HEK293 (cell line): ENCODE data around the gene DNAJC5.

Experiments
- ATF2 ChIP-seq: fragments of 450-650 bp; formaldehyde crosslinking; IDR thresholded peaks from 2 replicates; pipeline ENCODE4 v1.5.1; 2016; ENCODE audit warnings: missing biosample characterization, missing genetic modification characterization, low read depth
- CTCF ChIP-seq: fragments of 450-650 bp; formaldehyde crosslinking; IDR thresholded peaks from 2 replicates; pipeline ENCODE4 v1.5.1; 2016; ENCODE audit warnings: missing biosample characterization, missing genetic modification characterization
- ZBTB1 ChIP-seq: fragments of 450-650 bp; formaldehyde crosslinking; IDR thresholded peaks from 2 replicates; pipeline ENCODE4 v1.5.1; 2016; ENCODE audit warnings: missing biosample characterization, missing genetic modification characterization
- ZBTB17 ChIP-seq: fragments of 450-650 bp; formaldehyde crosslinking; IDR thresholded peaks from 2 replicates; pipeline ENCODE4 v1.5.1; 2016; ENCODE audit warnings: missing biosample characterization, missing genetic modification characterization
- ZFP37 ChIP-seq: fragments of 450-650 bp; formaldehyde crosslinking; IDR thresholded peaks from 2 replicates; pipeline ENCODE4 v1.5.1; 2016; ENCODE audit warnings: missing biosample characterization, missing genetic modification characterization
- ZNF114 ChIP-seq: fragments of 450-650 bp; formaldehyde crosslinking; IDR thresholded peaks from 2 replicates; pipeline ENCODE4 v1.5.0; 2017; ENCODE audit warnings: missing biosample characterization, missing genetic modification characterization
- ZNF433 ChIP-seq: fragments of 450-650 bp; formaldehyde crosslinking; IDR thresholded peaks from 2 replicates; pipeline ENCODE4 v1.5.1; 2016; ENCODE audit warnings: missing biosample characterization, missing genetic modification characterization, low read depth
- ZNF701 ChIP-seq: fragments of 450-650 bp; formaldehyde crosslinking; IDR thresholded peaks from 2 replicates; pipeline ENCODE4 v1.5.1; 2016; ENCODE audit warnings: missing biosample characterization, missing genetic modification characterization
- ZNF747 ChIP-seq: fragments of 450-650 bp; formaldehyde crosslinking; IDR thresholded peaks from 2 replicates; pipeline ENCODE4 v1.5.1; 2016; ENCODE audit warnings: missing biosample characterization, missing genetic modification characterization
- ZNF768 ChIP-seq: fragments of 450-650 bp; formaldehyde crosslinking; IDR thresholded peaks from 2 replicates; pipeline ENCODE4 v1.5.1; 2018; ENCODE audit warnings: missing biosample characterization, mild to moderate bottlenecking, missing genetic modification characterization
- ZNF777 ChIP-seq: fragments of 450-650 bp; formaldehyde crosslinking; IDR thresholded peaks from 2 replicates; pipeline ENCODE4 v1.5.1; 2017; ENCODE audit warnings: missing biosample characterization, missing genetic modification characterization, borderline replicate concordance
- ZNF830 ChIP-seq: fragments of 450-650 bp; IDR thresholded peaks from 2 replicates; pipeline ENCODE4 v1.5.0; 2018; ENCODE audit warnings: missing biosample characterization, missing genetic modification characterization, low read depth, mild to moderate bottlenecking, moderate library complexity
- ZNF843 ChIP-seq: fragments of 450-650 bp; formaldehyde crosslinking; IDR thresholded peaks from 2 replicates; pipeline ENCODE4 v1.5.1; 2016; ENCODE audit warnings: missing biosample characterization, missing genetic modification characterization

DNA sequence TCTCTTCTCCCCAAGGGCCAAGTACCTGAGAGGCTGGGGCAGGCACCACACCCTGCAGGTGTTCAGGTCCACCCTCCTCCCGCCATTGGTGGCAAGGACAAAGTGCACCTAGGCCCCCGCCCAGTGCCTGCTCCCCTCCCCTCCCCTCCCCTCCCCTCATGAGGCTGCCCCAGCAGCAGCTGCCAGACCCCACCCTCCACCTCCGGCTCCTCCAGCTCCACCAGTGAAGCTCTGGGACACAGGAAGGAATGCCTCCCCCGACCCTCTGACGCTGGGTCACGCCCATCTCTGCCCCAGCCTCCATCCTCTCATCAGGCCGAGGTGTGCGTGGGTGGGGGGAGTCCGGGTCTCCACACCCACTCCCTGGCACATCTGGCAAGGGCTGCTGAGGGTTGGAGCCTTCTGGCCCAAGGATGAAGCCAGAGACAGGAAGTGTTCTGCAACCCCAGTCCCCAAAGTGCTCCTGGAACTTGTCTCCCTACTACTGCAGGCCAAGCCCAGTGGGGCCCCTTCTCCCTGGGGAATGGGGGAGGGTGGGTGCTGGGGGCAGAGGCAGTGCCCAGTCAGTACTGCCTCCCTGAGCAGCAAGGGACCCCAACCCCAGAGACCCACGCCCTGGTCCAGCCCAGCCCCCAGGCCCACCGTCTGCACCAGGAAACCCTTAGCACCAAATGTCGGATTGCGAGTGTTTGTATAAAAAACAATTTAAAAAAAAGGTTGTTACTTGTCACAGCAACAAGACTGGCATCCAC lies 62.9 kb downstream of the DNAJC5 start:
- TF ChIP-seq ZNF768 (tag by site-specific recombination): no peak
- TF ChIP-seq CTCF: no peak
- TF ChIP-seq ZNF777 (tag by site-specific recombination): no peak
- no peak for TF ChIP-seq ZNF701 (tag by site-specific recombination)
- no peak for TF ChIP-seq ZNF747 (tag by site-specific recombination)
- TF ChIP-seq ZNF433 (tag by site-specific recombination): no peak
- no peak for TF ChIP-seq ZNF830 (tag by site-specific recombination)
- TF ChIP-seq ZBTB17 (tag by site-specific recombination): peak; percentile 17; the same call in 1 of the 2 replicates
- no peak for TF ChIP-seq ATF2
- TF ChIP-seq ZNF843 (tag by site-specific recombination): no peak
- TF ChIP-seq ZFP37 (tag by site-specific recombination): no peak
- no peak for TF ChIP-seq ZBTB1 (tag by site-specific recombination)
- no peak for TF ChIP-seq ZNF114 (tag by site-specific recombination)
